K562 (cell line): ENCODE results near the gene GEMIN8. TPM values are rescaled to one million over a fixed set of nuclear protein-coding genes. Genes with fewer than 3 reads are reported as not detected.

Experiments
- ATAC-seq: fragments of 200-7000 bp; cut with Tn5 transposase; 3 replicates; pipeline ENCODE4 v1.9.1; 2020; ENCODE audit warnings: moderate library complexity
- BruUV-seq: library from RNA; stranded (reverse); fragments of 400-500 nt; replicated peaks from 2 replicates; lab custom pipeline; 2021; lab: Mats Ljungman, UMichigan
- CTCF ChIA-PET: fragments of 300-600 bp; formaldehyde crosslinking; extraction: SDS; loops from one replicate; lab custom pipeline; 2021; ENCODE audit warnings: low intra/inter-chr PET ratio; lab: Yijun Ruan, JAX
- POLR2A ChIA-PET: fragments of 300-600, 350-650 bp; sonication (Branson Sonifier 250); formaldehyde crosslinking; extraction: SDS; loops from one replicate; lab custom pipeline; 2021; ENCODE audit warnings: antibody characterized with exemption, inconsistent platforms; lab: Yijun Ruan, JAX
- DNase-seq, 4 experiments: peaks; one replicate each; pipeline versions ENCODE4 v3.0.0 to v3.0.0-alpha.2; 2011 to 2018; ENCODE audit warnings: low spot score in 3 of 4, mixed read lengths in 3 of 4; ENCODE audit errors: extremely low read depth in 1 of 4
- FAIRE-seq: peaks from 2 replicates; lab custom pipeline; 2011; peaks lifted over from hg19 to GRCh38; lab: Jason Lieb, UNC
- H2AFZ ChIP-seq: 2 replicates; pipeline ENCODE4 v1.6.0; 2011; ENCODE audit warnings: low read depth, low read length, control low read depth, inconsistent platforms
- H3K27ac ChIP-seq: fragments of 200-600 bp; 3 replicates; pipeline ENCODE4 v1.8.0; 2011; ENCODE audit warnings: low read depth, mild to moderate bottlenecking, control low read depth, inconsistent platforms, low read length, moderate library complexity, mixed read lengths; ENCODE audit errors: extremely low read depth
- H3K27me3 ChIP-seq, 2 experiments: fragments of 300-600 bp in 1 of 2; 2 replicates in 1 of 2; 3 replicates in 1 of 2; pipeline versions ENCODE4 v1.6.0 to v1.8.0; 2011; ENCODE audit warnings: inconsistent platforms in 2 of 2, low read length in 2 of 2, mild to moderate bottlenecking in 1 of 2, mixed read lengths in 1 of 2, moderate library complexity in 1 of 2; ENCODE audit not compliant: control insufficient read depth in 2 of 2, insufficient read depth in 2 of 2
- H3K36me3 ChIP-seq: fragments of 300-600 bp; 3 replicates; pipeline ENCODE4 v1.8.0; 2011; ENCODE audit warnings: mild to moderate bottlenecking, low read length, inconsistent platforms; ENCODE audit not compliant: control insufficient read depth, insufficient read depth
- H3K4me1 ChIP-seq, 2 experiments: fragments of 200-600 bp in 1 of 2; replicated peaks in 1 of 2; 2 replicates in 1 of 2; 3 replicates in 1 of 2; pipeline versions ENCODE4 v1.5.1 to v1.8.0; 2011; ENCODE audit warnings: inconsistent platforms in 2 of 2, low read length in 2 of 2, mild to moderate bottlenecking in 1 of 2, mixed read lengths in 1 of 2, moderate library complexity in 1 of 2; ENCODE audit not compliant: control insufficient read depth in 2 of 2, insufficient read depth in 2 of 2
- H3K4me2 ChIP-seq: 2 replicates; pipeline ENCODE4 v1.6.1; 2011; ENCODE audit warnings: low read length, control low read depth, inconsistent platforms, mixed read lengths; ENCODE audit not compliant: insufficient read depth
- H3K4me3 ChIP-seq: fragments of 200-600 bp; sonication (generic), shearing (Covaris generic); 2 replicates; pipeline ENCODE4 v1.5.1; 2016; ENCODE audit warnings: control low read depth, inconsistent platforms
- H3K79me2 ChIP-seq: fragments of 200-600 bp; 3 replicates; pipeline ENCODE4 v1.8.0; 2011; ENCODE audit warnings: low read length, inconsistent platforms; ENCODE audit not compliant: control insufficient read depth, insufficient read depth
- H3K9ac ChIP-seq, 2 experiments: 2 replicates each; pipeline versions ENCODE4 v1.6.0 to v1.6.1; 2011; ENCODE audit warnings: low read depth in 2 of 2, low read length in 2 of 2, control low read depth in 1 of 2, inconsistent platforms in 1 of 2, mild to moderate bottlenecking in 1 of 2, mixed read lengths in 1 of 2; ENCODE audit not compliant: insufficient read depth in 1 of 2
- H3K9me1 ChIP-seq: one replicate; pipeline ENCODE4 v1.6.0; 2011; ENCODE audit warnings: inconsistent platforms, mild to moderate bottlenecking, low read length, moderate library complexity; ENCODE audit not compliant: control insufficient read depth, insufficient read depth
- H3K9me3 ChIP-seq: replicated peaks from 2 replicates; pipeline ENCODE4 v1.5.1; 2011; ENCODE audit warnings: low read depth, low read length, inconsistent platforms; ENCODE audit not compliant: control insufficient read depth, insufficient read depth
- H4K20me1 ChIP-seq: replicated peaks from 2 replicates; pipeline ENCODE4 v1.6.1; 2011; ENCODE audit warnings: low read length, inconsistent platforms, mixed read lengths; ENCODE audit not compliant: control insufficient read depth, insufficient read depth
- CBFA2T2 ChIP-seq: fragments of 450-650 bp; conservative IDR thresholded peaks from 2 replicates; pipeline ENCODE4 v1.6.1; 2017; ENCODE audit warnings: mild to moderate bottlenecking
- CBX3 ChIP-seq, 2 experiments: IDR thresholded peaks; 1 replicate in 1 of 2; 2 replicates in 1 of 2; pipeline ENCODE4 v1.6.1; 2012; ENCODE audit warnings: inconsistent platforms in 2 of 2, low read length in 2 of 2, borderline replicate concordance in 1 of 2, control low read depth in 1 of 2
- ETV1 ChIP-seq: fragments of 450-650 bp; conservative IDR thresholded peaks from 2 replicates; pipeline ENCODE4 v1.6.1; 2016; ENCODE audit warnings: missing genetic modification characterization, control low read depth, low read depth, missing compliant biosample characterization
- EZH2 ChIP-seq: IDR thresholded peaks from 2 replicates; pipeline ENCODE4 v1.6.1; 2012; ENCODE audit warnings: low read depth, mild to moderate bottlenecking, inconsistent platforms, low read length, borderline replicate concordance
- FIP1L1 ChIP-seq: fragments of 200-400 bp; formaldehyde crosslinking; IDR thresholded peaks from 2 replicates; pipeline ENCODE4 v1.6.1; 2018; ENCODE audit warnings: mild to moderate bottlenecking, low read depth, low read length; ENCODE audit not compliant: poor library complexity, severe bottlenecking
- MXI1 ChIP-seq: IDR thresholded peaks from 2 replicates; pipeline ENCODE4 v1.6.1; 2011; ENCODE audit warnings: low read depth, mild to moderate bottlenecking, improper control_type of control experiment, low read length
- PRMT5 ChIP-seq: sonication (generic); formaldehyde crosslinking; IDR thresholded peaks from 2 replicates; pipeline ENCODE4 v1.5.0; 2020; ENCODE audit warnings: missing genetic modification reagents
- RCOR1 ChIP-seq, 2 experiments: IDR thresholded peaks; 2 replicates each; pipeline ENCODE4 v1.6.1; 2012; ENCODE audit warnings: low read depth in 2 of 2, low read length in 2 of 2, borderline replicate concordance in 1 of 2, improper control_type of control experiment in 1 of 2
- SLC30A9 ChIP-seq: fragments of 250-450 bp; sonication (Bioruptor Pico); IDR thresholded peaks from 2 replicates; pipeline ENCODE4 v1.8.0; 2022; ENCODE audit warnings: mild to moderate bottlenecking, moderate library complexity
- ZFP30 ChIP-seq: fragments of 250-450 bp; sonication (Bioruptor Pico); IDR thresholded peaks from 2 replicates; pipeline ENCODE4 v1.8.0; 2022; ENCODE audit warnings: moderate library complexity, mild to moderate bottlenecking, inconsistent platforms, borderline replicate concordance
- ZNF644 ChIP-seq: fragments of 200-800 bp; sonication (Bioruptor generic); IDR thresholded peaks from 2 replicates; pipeline ENCODE4 v1.6.1; 2016; ENCODE audit warnings: low read depth, missing genetic modification characterization, missing compliant biosample characterization
- ZNF764 ChIP-seq: fragments of 250-450 bp; sonication (Bioruptor Pico); IDR thresholded peaks from 2 replicates; pipeline ENCODE4 v1.4.0; 2020; ENCODE audit warnings: low read depth, mild to moderate bottlenecking, moderate library complexity
- WGBS: fragments of 100-300 bp; shearing (Covaris generic); methylation state at CpG from one replicate; pipeline ENCODE4 v1.1.6; 2016; ENCODE audit warnings: low coverage, mixed read lengths; ENCODE audit not compliant: insufficient coverage; ENCODE audit errors: missing lambda C conversion rate; 5-methylcytosine and 5-hydroxymethylcytosine counted together
- in situ Hi-C: fragments of 300-500 bp; cut with MboI; formaldehyde crosslinking; loops from 4 replicates; pipeline ENCODE4 v1.15.0; 2018; ENCODE audit warnings: inconsistent platforms, mixed read lengths
- intact Hi-C: fragments of 100-400 bp; cut with micrococcal nuclease; formaldehyde crosslinking; loops from 2 replicates; pipeline ENCODE4 v1.14.2; 2022
- polyA plus RNA-seq, 8 experiments: library from polyadenylated mRNA; depleted of rRNA in 4 of 8; stranded (reverse) in 5 of 8; unstranded in 3 of 8; fragments of >200 nt; fragmentation: Nextera tagmentation in 2 of 8; fragmentation: Illumina TruSeq in 1 of 8; extraction: Ambion mirVana in 2 of 8; extraction: Trizol in 1 of 8; gene quantifications; 2 replicates each; pipeline versions ENCODE4 v1.2.1 to v1.2.3, GENCODE V29; 2011 to 2014; ENCODE audit warnings: inconsistent platforms in 1 of 8, missing spikeins in 1 of 8
- total RNA-seq, 7 experiments: library from RNA; depleted of rRNA in 6 of 7; stranded (reverse); fragments of >200 nt in 6 of 7; fragmentation: Illumina TruSeq in 2 of 7; extraction: Trizol in 2 of 7; gene quantifications; 2 replicates each; pipeline versions ENCODE4 v1.2.1 to v1.2.3, GENCODE V29; 2011 to 2021; ENCODE audit warnings: low replicate concordance in 1 of 7
- TF ChIP-seq, protein P1 (sequence below): fragments of 450-650 bp; IDR thresholded peaks from 2 replicates; pipeline ENCODE4 v1.6.1; 2016; ENCODE audit warnings: borderline replicate concordance
- TF ChIP-seq, protein P2 (sequence below): sonication (generic); formaldehyde crosslinking; IDR thresholded peaks from 2 replicates; pipeline ENCODE4 v1.8.0; 2022; ENCODE audit warnings: missing genetic modification reagents, mild to moderate bottlenecking, borderline replicate concordance

Gene GEMIN8
- total and polyA plus RNA-seq, 9 of the 15 experiments (the other 6 are each of a cell fraction or from before 2014, with no cell fraction given), result 10.9 to 29.1 (median 16.9) TPM

DNA sequence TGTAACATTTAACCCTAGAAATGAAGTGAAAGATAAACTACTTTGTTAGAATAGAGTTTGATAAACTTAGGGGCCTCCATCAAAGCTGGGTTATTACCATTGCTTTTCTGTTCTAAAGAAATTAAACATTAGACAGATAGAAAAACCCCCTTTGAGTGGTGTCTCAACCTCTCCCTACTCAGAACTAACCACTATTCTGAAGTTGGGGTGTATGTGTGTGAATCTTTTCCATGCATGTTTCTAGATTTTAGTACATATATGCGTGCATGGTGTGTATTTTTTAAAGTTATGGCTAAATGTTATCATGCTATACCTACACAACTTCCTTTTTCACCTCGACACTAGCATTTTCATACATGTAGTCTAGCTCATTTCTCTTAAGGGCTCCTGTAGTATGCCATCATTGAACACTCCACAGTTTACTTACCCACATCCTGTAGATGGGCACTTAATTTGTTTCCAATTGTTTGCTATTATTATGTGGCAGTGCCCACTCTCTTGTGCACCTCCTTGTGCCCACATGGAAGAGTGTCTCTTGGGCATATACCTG lies 25.7 kb downstream of the GEMIN8 start:
- in situ Hi-C loops (no loop called here), intact Hi-C loops (no loop called here)
- 29% methylated on average over 1 of the region's 2 CpGs for WGBS
- no TSS peak for BruUV-seq
- Histone ChIP-seq H3K4me3 (no peak overlapping the region), H3K27ac (no peak overlapping the region), H3K9me1 (no peaks in the 10 kb centered on the region), H3K79me2 (no peaks in the 10 kb centered on the region), H3K9me3 (no peaks in the 10 kb centered on the region), H3K4me1 (no peaks in the 10 kb centered on the region), H2AFZ (no peak overlapping the region), H3K9ac (no peak overlapping the region), H3K27me3 (no peaks in the 10 kb centered on the region), H3K36me3 (no peaks in the 10 kb centered on the region), H3K4me2 (no peak overlapping the region), H4K20me1 (no peaks in the 10 kb centered on the region)
- POLR2A ChIA-PET, result no interaction called here
- DNase-seq (no peak), FAIRE-seq (no peak), ATAC-seq (no peak)
- TF ChIP-seq SLC30A9 (CRISPR knock-in tag) (no peak), RCOR1 (IDR thresholded peaks at IDR 0.05; ENCODE audit: borderline replicate concordance in 1 of 2, low read depth in 2 of 2, low read length in 2 of 2) (no peak), CBFA2T2 (no peak), FIP1L1 (no peak)
- CTCF ChIA-PET, result no interaction called here

DNA sequence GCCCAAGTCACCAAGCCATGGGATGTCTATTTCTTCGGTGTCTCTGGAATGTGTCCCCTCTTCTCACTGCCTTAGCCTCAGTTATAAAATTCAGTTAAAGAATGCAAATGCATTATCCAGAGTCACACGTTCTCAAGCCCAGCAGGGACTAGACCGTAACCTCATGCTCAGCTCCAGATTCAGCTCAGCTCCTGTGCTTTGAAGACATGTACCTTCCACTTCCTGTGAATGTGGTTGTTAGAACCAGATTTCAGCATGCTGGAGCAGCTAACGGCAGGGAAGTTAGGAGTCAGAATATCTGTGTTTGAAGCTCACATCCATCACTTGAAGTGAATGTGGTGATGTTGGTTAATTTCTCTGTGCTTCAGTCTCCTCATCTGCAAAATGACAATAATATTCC lies 26.7 kb downstream of the GEMIN8 start:
- H3K36me3 ChIP-seq, result no peaks in the 10 kb centered on the region
- CTCF ChIA-PET, result no interaction called here
- BruUV-seq, result no TSS peak
- H3K9me3 ChIP-seq, result no peaks in the 10 kb centered on the region
- no peak overlapping the region for H2AFZ ChIP-seq
- H3K9me1 ChIP-seq, result no peaks in the 10 kb centered on the region
- ATAC-seq (no peak), FAIRE-seq (no peak), DNase-seq (no peak)
- no peak overlapping the region for H3K4me3 ChIP-seq
- no peaks in the 10 kb centered on the region for H3K4me1 ChIP-seq
- no peak overlapping the region for H3K4me2 ChIP-seq
- no peaks in the 10 kb centered on the region for H3K79me2 ChIP-seq
- H4K20me1 ChIP-seq, result no peaks in the 10 kb centered on the region
- 22% methylated on average over 3 of the region's 4 CpGs for WGBS
- in situ Hi-C loops (no loop called here), intact Hi-C loops (no loop called here)
- H3K9ac ChIP-seq, result no peak overlapping the region
- H3K27me3 ChIP-seq, result no peaks in the 10 kb centered on the region
- POLR2A ChIA-PET, result no interaction called here
- H3K27ac ChIP-seq, result no peak overlapping the region
- TF ChIP-seq ETV1 (tag), result no peak
- TF ChIP-seq ZNF644 (tag), result no peak
- TF ChIP-seq, protein P1, sequence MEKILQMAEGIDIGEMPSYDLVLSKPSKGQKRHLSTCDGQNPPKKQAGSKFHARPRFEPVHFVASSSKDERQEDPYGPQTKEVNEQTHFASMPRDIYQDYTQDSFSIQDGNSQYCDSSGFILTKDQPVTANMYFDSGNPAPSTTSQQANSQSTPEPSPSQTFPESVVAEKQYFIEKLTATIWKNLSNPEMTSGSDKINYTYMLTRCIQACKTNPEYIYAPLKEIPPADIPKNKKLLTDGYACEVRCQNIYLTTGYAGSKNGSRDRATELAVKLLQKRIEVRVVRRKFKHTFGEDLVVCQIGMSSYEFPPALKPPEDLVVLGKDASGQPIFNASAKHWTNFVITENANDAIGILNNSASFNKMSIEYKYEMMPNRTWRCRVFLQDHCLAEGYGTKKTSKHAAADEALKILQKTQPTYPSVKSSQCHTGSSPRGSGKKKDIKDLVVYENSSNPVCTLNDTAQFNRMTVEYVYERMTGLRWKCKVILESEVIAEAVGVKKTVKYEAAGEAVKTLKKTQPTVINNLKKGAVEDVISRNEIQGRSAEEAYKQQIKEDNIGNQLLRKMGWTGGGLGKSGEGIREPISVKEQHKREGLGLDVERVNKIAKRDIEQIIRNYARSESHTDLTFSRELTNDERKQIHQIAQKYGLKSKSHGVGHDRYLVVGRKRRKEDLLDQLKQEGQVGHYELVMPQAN, result no peak
- no peak for TF ChIP-seq PRMT5
- TF ChIP-seq, protein P2, sequence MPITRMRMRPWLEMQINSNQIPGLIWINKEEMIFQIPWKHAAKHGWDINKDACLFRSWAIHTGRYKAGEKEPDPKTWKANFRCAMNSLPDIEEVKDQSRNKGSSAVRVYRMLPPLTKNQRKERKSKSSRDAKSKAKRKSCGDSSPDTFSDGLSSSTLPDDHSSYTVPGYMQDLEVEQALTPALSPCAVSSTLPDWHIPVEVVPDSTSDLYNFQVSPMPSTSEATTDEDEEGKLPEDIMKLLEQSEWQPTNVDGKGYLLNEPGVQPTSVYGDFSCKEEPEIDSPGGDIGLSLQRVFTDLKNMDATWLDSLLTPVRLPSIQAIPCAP (CRISPR knock-in tag), result no peak
- no peak for TF ChIP-seq EZH2
- no peak for TF ChIP-seq ZFP30
- TF ChIP-seq ZNF764, result no peak
- TF ChIP-seq MXI1, result no peak
- no peak for TF ChIP-seq CBX3 (IDR thresholded peaks at IDR 0.05; ENCODE audit: borderline replicate concordance in 1 of 2, low read length in 2 of 2)
